Measurements from ENCODE around the gene VPS37B.

Gene VPS37B

DNA sequence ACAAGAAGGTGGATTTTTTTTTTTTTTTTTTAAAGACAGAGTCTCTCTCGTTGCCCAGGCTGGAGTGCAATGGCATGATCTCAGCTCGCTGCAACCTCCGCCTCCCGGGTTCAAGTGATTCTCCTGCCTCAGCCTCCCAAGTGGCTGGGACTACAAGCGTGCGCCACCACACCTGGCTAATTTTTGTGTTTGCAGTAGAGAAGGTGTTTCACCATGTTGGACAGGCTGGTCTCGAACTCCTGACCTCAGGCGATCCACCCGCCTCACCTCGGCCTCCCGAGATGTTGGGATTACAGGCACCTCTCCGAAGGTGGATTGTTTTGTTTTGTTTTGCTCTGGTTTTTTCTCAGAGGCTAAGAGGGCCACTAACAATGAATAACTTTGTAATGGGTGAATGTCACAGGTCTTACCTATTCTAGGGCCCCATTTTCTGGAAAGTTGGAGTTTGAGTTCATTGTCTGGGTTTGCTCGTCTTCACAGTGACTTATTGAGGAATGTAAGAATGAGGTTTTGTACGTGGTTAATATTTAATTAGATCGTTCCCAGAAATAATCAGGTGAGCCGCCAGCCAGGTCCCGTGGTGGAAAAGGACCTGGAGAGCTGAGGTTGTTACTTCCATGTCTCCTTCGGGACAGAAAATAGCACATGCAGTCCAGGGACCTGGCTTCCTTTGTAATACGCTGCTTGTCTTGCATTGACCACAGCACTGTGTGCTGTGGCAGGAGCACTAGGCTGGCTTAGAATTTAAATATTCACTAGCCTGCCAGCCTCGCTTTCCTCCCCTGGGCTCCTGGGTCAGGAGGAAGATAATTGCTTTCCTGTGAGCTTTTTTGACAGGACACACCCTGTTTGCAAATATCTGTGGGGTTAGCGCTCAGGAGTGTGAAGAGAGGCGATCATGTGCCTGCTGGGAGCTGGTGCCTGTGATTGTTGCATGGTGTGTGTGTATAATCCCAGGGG, 58.3 kb downstream of the VPS37B start:
- DNase-seq = no peak

DNA sequence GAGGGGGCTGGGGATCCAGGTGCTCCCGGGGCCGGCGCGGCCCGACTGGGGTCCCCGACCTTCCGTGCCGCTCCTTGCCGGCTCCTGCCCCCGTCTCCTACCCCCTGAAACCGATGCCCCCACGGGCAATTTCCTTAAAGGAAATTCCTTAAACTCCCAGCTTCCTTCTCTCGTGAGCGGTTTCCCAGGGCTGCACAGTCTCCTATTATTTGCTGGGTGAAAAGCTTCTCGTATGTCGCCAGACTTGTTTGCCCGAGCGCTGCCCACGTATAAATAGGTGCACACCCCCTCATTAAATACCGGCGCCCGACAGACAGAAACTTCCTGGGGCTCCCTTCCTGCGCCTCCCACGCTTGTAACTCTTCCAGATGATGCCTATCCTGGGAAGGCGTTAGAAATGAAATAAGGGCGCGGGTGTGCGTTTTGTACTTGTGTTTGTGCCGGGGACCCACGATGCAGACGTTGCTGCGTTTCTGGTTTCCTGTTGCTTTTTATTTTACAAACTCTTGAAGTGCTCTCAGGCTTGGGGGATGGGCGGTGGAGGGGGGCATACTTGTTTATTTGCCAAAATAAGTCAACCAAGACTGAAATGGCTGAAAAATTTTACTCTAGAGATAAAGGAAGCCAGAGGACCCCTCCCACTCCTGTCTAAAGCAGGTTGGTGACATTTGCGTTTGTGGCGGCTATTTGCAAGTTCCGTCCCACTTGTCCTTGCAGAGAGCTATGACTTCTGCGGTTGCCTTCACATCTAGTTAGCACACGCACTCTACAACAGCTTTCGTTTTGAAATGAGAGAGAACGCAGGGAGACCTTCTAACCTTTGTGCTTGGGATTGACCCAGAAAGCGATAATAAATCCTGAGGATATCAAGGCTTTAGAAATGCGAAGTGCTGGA, 59.6 kb downstream of the VPS37B start:
- DNase-seq = peak; percentile 65 to 70

GRCh38 chr12:122835750-122836026, 60.2 kb downstream of the VPS37B start:
- no peak for DNase-seq

DNA sequence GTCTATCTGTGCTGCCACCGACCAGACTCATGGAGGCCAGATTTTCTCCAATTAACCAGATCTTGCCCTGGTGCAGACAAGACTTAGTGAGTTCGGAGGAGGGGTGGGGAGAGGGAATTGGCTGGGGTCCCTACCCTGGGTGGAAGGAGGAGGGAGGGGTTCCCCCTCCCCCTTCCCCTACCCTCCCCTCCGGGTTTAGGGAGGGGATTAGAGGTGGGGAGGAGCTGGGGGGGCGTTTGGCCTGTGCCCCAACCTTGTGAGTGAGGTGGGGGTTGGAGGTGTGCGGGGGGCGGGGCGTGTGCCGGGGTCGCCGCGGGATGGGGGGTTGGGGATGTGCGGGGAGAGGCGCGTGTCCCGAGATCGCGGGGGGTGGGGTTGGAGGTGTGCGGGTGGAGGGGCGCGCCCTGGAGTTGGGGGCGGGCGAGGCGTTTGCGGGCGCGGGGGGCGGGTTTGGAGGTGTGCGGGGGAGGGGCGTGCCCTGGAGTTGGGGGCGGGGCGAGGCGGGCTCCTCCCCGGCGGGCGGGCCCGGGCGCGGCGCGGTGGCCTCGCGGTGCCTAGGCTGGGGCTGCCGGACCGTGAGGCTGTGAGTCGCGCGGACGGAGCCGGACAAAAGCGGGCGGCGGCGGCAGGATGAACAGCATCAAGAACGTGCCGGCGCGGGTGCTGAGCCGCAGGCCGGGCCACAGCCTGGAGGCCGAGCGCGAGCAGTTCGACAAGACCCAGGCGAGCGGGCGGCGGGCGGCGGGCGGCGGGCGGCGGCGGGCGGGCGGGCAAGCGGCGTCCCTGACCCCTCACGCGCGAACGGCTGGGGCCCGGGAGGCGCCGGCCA, 60.8 kb downstream of the VPS37B start, which contains the start of gene HIP1R:
Gene HIP1R (plus strand): TSS at position 537 of the 829 bp plus-strand sequence. CDS start 94 bp downstream, at position 631.
- peak in 1 of 2 experiments; percentile 9 for DNase-seq

- peak; percentile 60 to 75 for DNase-seq
Observed at GRCh38 chr12:122834104-122834920, 61.6 kb downstream of the VPS37B start.

- no peak for DNase-seq
Observed at GRCh38 chr12:122830517-122831214, 65.3 kb downstream of the VPS37B start.

GRCh38 chr12:122827258-122827657, 68.7 kb downstream of the VPS37B start:
- DNase-seq = no peak

DNA sequence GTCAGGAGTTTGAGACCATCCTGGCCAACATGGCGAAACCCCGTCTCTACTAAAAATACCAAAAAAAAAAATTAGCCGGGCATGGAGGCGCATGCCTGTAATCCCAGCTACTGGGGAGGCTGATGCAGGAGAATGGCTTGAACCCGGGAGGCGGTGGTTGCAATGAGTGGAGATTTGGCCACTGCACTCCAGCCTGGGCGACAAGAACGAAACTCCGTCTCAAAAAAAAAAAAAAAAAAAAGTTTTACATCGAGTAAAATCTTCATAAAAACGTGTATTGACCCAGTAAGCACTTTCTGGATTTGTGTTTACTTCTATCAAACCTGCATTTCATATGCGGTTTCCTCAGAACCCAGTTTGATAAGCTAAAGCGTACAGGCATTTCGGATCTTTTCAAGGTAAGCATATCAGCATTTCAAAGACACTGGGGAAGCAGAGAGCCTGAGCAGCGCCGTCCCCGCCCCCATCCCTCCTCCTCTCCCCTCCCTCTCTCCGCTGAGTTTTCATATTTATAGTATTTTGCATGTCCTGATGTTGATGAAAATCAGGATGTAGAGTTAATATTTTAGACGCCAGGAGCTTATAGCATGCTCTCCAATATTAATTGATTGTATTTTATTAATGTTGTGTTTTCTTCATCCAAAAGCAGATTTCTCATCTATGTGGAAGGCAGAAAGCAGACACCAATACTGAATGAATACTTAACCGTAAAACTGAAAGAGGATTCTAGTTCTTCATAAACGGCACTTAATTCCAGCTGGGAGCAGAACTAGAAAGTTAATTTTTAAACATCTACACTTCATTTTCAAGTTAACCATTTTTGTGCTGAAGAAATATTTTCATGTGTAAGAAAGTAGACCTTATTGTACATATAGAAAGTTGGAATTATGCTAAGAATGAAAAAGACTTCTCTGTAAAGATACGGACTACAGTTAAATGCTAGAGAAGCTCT, 69.9 kb downstream of the VPS37B start:
- DNase-seq = no peak

GRCh38 chr12:122823429-122823828, 72.5 kb downstream of the VPS37B start:
- DNase-seq = no peak

DNA sequence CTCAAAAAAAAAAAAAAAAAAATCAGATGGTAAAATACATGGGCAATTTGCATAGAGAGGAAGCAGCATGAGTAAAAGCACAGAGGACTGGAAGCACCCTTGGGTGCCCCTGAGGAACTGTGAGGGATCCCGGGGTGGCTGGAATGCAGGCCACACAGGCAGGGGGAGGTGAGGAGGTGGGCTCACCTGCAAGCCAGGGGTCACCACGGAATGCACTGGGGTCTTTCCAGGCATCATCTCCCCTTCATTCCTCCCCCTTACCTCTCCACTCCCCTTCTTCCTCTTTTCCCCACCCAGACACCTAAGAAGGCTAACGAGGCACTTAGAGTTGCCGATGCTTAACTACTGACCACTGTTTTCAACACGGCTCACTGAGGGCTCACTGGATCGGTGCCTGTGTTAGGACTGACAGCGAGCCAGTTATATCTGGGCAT, 75.1 kb downstream of the VPS37B start:
- DNase-seq = no peak

GRCh38 chr12:122820138-122820537, 75.8 kb downstream of the VPS37B start:
- DNase-seq = no peak

GRCh38 chr12:122819209-122819785, 76.6 kb downstream of the VPS37B start:
- DNase-seq = no peak

All from Kasumi-1 (cell line).